HTERT RPE-1 (cell line): Measurements from ENCODE around the gene SLC3A2.

Experiments
- in situ Hi-C: fragments of 300-500 bp; cut with MboI; formaldehyde crosslinking; loops from 4 replicates; pipeline ENCODE4 v1.14.3; 2020; ENCODE audit warnings: low sequenced_read_pairs

SLC3A2 gene

DNA sequence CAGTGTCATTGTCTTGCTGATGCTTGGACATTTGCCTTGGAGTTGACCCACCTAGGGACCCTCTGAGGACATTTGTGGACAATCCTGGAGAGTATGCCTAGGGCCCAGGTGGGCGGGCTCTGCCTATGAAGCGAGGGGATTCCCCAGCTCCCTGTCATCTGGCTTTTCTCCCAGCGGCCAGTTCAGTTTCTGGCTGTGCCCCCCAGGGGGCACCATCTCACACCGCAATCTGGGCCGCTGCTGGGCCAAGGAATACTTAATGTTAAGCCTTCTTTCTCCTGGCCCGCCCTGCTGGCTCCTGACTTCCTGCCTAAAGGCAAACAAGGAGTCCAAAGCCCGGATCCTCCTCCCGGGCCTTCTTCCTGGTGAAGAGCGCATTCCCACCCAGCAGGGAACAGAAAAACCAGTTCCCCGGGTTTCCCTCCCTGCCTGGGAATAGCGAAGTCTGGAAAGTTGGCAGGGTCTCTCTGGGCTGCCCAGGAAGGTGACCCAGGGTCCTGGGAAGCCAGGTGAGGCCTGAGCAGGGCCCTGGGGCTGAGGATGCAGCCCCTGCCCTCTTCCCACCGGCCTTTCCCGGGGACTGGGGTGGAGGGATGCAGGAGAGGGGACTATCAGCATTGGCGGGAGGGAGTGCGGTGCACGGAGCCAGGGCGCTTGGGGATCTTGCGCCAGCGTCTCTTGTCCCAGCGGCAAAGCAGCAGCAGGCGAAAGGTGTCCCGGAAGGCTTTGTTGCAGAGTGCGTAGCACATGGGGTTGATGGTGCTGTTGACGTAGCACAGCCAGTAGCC is 28.6 kb downstream of the SLC3A2 start:
- in situ Hi-C loops, result no loop called here

DNA sequence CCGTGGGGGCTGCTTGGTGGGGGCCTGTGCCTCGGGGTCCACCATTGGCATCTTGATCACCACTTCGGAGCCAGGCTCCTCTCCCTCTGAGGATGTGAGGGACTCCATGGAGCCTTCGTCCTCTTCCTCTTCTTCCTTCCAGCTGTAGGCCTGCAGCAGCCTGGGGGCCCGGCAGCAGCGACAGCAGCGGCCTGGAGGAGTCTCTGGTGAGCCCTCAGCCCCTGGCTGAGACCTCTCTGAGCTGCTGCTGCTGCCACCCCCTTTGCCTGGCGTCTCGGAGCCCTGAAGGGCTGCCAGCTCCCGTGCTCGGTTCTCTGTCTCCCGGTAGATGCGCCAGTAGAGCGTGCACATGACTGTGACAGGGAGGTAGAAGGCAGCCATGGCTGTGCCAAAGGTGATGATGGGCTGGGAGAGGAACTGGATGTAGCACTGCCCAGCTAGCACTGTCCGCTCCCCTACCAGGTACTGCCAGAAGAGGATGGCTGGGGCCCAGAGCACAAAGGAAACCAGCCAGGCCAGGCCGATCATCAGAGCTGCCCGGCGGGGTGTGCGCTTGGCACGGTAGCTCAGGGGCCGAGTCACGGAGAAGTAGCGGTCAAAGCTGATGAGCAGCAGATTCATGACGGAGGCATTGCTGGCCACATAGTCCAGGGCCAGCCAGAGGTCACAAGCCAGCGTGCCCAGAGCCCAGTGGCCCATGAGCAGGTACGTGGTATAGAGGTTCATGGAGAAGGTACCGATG is 29.6 kb downstream of the SLC3A2 start:
- in situ Hi-C loops, result no loop called here

- in situ Hi-C loops, result no loop called here
Measured at GRCh38 chr11:62911137-62912130, 30.7 kb downstream of the SLC3A2 start.

DNA sequence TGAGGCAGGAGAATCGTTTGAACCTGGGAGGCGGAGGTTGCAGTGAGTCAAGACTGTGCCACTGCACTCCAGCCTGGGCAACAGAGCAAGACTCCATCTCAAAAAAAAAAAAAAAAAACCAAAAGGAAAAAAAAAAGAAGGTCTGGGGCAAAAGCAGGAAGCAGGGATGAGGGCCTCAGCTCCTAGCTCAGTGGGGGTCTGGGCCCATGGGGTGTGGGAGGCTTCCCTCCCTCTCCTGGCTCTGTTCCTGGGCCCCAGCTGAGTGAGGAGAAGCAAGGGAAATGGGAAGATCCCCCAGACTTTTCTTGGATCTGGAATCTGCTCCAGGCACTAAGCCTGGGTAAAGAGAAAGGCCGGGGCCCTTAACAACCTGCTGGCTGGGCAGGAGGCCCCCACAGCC is 31.6 kb downstream of the SLC3A2 start:
- in situ Hi-C loops, result no loop called here

- in situ Hi-C loops, result no loop called here
Measured at GRCh38 chr11:62914416-62914815, 33.7 kb downstream of the SLC3A2 start.

DNA sequence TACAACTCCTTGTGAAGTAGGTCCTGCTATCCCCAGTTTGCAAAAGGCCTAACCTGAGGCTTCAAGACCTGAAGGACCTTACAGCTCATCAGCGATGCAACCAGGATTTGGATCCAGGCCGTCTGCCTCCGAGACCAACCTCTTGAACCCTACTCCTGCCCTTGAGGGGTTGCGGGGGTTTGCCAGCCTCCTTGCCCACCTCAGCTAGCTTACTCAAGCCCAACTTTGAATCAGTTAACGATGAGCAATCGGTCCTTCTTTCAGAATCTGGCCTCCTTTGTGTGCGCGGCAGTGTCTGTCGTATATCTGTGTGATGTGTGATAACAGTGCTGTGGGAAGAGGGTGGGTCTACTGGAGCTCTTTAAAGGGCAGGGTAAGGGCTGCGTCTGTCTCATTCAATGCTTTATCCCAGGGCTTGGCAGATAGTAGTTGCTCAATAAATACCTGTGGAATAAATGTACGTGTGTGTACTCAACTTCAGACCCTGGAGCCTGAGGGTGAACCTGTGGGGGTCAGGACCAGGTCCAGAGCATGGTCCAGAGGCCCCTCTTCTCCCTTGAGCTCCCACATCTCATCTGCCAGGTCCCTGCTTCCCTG is 37.3 kb downstream of the SLC3A2 start:
- in situ Hi-C loops, result no loop called here

DNA sequence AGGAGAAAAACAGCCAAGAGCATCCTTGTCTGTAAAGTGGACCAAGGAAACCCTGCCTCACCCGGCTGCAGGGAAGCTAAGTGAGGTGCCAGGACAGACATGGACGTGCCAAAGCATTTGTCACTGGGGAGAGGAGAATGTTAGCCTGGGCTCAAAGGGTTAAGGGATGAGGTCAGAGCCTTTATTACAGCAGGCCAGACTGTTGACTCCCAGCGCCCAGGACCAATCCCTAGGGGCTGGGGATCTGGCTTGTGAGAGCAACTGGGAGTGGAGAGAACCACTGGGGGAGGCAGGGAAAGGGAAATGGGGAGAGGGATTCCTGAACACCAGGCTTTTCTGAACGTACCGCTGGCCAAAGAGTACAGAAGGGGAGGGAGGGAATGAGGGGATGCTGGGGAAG is 37.8 kb downstream of the SLC3A2 start:
- in situ Hi-C loops, result no loop called here

DNA sequence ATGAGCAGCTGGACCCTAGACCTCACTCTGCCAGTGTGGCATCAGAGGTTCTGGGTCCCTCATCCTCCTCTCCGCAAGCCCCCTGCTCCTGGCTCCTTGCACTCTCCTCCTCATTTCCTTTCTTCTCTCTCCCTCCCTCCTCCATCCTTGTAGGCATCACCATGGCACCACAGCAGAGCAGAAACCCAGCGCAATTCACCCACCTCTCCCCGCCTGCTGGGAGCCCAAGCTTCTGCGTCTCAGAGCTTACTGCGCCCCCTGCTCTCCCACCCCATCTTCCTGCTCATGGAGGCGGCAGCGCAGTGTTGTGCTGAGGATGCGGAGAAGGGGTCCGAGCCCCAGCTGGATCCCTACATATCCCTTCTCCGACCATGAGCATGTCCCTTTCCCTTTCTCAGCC is 38.8 kb downstream of the SLC3A2 start:
- in situ Hi-C loops, result no loop called here

- in situ Hi-C loops, result no loop called here
Measured at GRCh38 chr11:62919898-62920640, 39.4 kb downstream of the SLC3A2 start.

- in situ Hi-C loops, result no loop called here
Measured at GRCh38 chr11:62921201-62921572, 40.5 kb downstream of the SLC3A2 start, which contains the start of gene CHRM1. TSS of gene CHRM1 (minus strand) at chr11:62921363. CDS start at chr11:62911100, 10,263 bp downstream.

DNA sequence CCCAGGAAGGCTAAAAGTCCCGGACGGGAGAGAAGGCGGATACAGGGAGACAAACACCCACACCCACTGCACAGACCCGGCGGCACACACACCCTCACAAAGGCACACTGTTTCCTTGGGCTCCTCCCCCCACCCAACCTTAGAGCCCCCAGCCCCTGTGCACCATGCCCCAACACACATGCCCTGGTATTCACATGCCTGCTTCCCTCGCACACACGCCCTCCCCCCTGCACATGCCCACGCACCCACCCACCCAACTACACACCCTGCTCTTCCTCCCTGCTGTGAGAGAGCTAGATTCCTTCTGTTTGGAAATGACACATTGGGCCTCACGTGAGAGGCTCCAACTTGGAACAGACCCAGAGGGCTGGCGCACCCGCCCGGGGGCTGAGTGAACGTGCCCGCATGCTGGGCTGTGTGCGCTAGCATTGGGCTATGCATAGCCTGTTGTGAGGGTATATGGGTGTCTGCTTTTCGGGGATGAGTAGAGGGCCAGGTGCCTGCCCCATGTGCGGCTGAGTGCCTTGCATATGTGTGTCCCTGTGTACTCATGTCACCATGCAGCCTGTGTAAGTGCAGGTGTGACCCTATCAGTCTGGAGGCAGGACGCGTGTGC is 41.0 kb downstream of the SLC3A2 start:
- in situ Hi-C loops, result no loop called here

- in situ Hi-C loops, result no loop called here
Measured at GRCh38 chr11:62922189-62922589, 41.5 kb downstream of the SLC3A2 start.

- in situ Hi-C loops, result no loop called here
Measured at GRCh38 chr11:62922653-62923431, 42.1 kb downstream of the SLC3A2 start.

GRCh38 chr11:62923601-62924411 is 43.1 kb downstream of the SLC3A2 start:
- in situ Hi-C loops, result no loop called here

DNA sequence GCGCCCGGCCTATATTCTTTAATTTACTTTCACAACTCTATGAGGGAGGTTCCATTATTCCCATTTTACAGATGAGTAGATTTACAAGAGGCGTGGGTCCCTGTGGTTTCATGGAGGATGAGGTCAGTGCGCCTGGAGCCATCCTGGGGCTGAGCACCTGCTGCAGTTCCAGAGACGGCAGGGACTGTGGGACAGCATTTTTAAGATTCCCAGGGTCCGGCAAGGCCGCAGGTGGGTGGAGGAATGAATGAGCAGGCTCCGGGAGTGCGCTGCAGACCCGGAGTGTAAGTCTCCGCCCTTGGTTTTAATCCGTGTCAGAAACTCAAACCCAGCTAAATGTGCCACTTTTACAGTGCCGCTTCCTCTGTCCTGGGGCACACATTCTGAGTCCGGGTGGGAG is 44.6 kb downstream of the SLC3A2 start:
- in situ Hi-C loops, result no loop called here

DNA sequence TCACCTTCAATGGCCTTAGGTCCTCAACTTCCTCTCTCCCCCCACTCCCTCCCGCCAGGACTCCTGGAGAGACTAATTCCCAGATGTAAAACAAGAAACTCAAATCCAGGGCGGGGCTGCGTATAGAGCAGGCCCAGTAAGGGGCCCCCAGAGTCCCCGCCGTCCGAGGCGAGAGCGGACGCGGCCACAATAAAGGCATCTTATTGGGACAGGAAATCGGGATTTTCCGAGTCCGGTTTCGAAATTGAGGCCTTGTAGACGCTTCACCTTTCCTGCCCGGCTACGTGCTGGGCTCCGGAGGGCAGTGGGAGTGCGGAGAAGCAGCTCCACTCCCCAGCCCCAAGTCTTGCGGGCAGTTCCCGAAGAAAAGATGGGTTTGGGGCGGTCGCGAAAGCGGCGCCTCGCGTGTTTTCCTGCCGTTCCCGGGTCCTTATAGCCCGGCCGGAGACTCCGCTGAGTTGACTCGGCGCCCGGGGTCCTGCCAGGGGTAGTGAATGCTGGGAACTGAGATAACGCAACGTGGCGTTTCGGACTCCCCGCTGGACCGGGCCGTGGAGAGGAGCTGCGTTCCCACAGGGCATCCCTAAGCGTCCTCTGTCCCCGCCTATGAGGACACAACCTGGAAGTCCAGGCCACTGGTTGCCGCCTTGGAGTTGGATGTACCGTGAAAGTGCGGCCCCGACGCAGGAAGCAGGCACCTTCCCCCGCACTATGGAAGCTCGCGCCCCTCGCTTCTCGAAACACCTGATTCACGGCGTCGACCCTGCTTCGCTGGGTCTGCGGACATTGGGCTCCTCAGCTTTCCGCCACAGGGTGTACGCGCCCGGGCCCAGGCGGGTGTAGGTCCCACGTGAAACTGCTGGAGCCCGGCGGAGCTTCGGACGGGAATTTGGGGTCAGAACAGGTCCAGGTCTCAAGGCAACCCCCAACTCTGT is 45.3 kb downstream of the SLC3A2 start:
- in situ Hi-C loops, result no loop called here
